ENCODE data around the gene MGAT1. TPM values are rescaled to one million over a fixed set of nuclear protein-coding genes. Genes with fewer than 3 reads are reported as not detected.

MGAT1 gene
- total and polyA plus RNA-seq, 2 of the 8 experiments (the other 6 are each of a cell fraction or from before 2014, with no cell fraction given), result 66.8 to 77.0 TPM

DNA sequence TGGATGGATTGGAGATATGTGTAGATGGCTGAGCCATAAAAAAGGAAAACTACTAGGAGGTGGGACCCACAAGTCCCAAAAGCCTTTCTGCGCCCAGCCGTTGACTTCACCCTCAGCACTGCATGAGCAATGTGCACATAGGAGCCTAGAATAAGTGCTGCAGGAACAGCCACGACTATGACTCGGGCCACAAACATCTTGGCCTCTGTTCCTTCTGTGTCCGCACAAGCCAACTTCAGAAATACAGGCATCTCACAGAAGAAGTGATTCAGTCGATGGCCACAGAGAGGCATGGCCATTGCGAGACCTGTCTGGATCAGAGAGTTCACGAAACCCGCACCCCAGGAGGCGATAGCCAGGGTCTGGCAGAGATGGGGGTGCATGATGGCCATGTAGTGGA lies 63.3 kb downstream of the MGAT1 start:
- Histone ChIP-seq H2BK5ac (ENCODE audit: low read depth, low read length) (no peak overlapping the region), H3K4me3 (ENCODE audit: extremely low read depth in 1 of 4, insufficient read depth in 2 of 4, low read depth in 3 of 4, low read length in 4 of 4) (no peak overlapping the region), H2BK15ac (ENCODE audit: low read length) (no peak overlapping the region), H4K20me1 (replicated peaks in 1 of 2; ENCODE audit: control insufficient read depth in 1 of 2, insufficient read depth in 2 of 2, low read length in 2 of 2) (no peaks in the 10 kb centered on the region), H3K56ac (replicated peaks; ENCODE audit: insufficient read length, low read depth, low read length) (no peak overlapping the region), H3K9ac (replicated peaks in 1 of 4; ENCODE audit: extremely low read depth in 1 of 4, low read depth in 3 of 4, low read length in 3 of 4) (no peak overlapping the region), H4K91ac (replicated peaks; ENCODE audit: insufficient read length, low read length) (no peak overlapping the region), H3K9me3 (ENCODE audit: insufficient read depth in 2 of 2, low read depth in 1 of 2, low read length in 1 of 2) (no peaks in the 10 kb centered on the region), H3K36me3 (ENCODE audit: control insufficient read depth in 2 of 4, insufficient read depth in 4 of 4, low read length in 3 of 4) (no peaks in the 10 kb centered on the region), H3K23ac (ENCODE audit: insufficient read length) (no peak overlapping the region), H2AK5ac (ENCODE audit: low read depth, low read length) (no peak overlapping the region), H3K79me2 (ENCODE audit: control insufficient read depth in 1 of 2, insufficient read depth in 2 of 2, low read length in 2 of 2) (no peaks in the 10 kb centered on the region), H2AFZ (ENCODE audit: low read length) (no peak overlapping the region), H2BK12ac (ENCODE audit: low read depth, low read length) (no peak overlapping the region), H3K27ac (ENCODE audit: low read depth, low read length) (no peak overlapping the region), H2BK20ac (ENCODE audit: low read length) (no peak overlapping the region), H3K4ac (replicated peaks; ENCODE audit: insufficient read length, low read depth, low read length) (no peak overlapping the region), H3K4me1 (replicated peaks in 1 of 4; ENCODE audit: control insufficient read depth in 3 of 4, insufficient read depth in 4 of 4, low read length in 3 of 4) (no peaks in the 10 kb centered on the region), H4K8ac (ENCODE audit: extremely low read depth, insufficient read depth, low read length) (no peak overlapping the region), H3K14ac (ENCODE audit: insufficient read length) (no peak overlapping the region), H3K18ac (ENCODE audit: extremely low read depth, low read length) (no peak overlapping the region), H3K4me2 (ENCODE audit: insufficient read depth in 1 of 2, low read depth in 2 of 2, low read length in 2 of 2) (no peak overlapping the region), H3K79me1 (ENCODE audit: low read depth, low read length) (no peaks in the 10 kb centered on the region), H4K5ac (ENCODE audit: insufficient read length, low read depth, low read length) (no peak overlapping the region), H3K23me2 (ENCODE audit: low read depth, low read length) (no peaks in the 10 kb centered on the region), H3K27me3 (replicated peaks in 1 of 4; ENCODE audit: control insufficient read depth in 3 of 4, extremely low read depth in 1 of 4, insufficient read depth in 3 of 4, low read length in 3 of 4) (no peaks in the 10 kb centered on the region), H2BK120ac (replicated peaks; ENCODE audit: low read depth, low read length) (no peak overlapping the region)
- ChIA-PET POLR2A (ENCODE audit: partially characterized antibody) (no interaction called here), CTCF (ENCODE audit: partially characterized antibody) (interaction anchor here (3.4 kb wide), 1 partner anchor 21 kb away, joined by 17 read pairs; no protein-coding TSS in a partner anchor)
- WGBS, 2 experiments (ENCODE audit: extremely low coverage in 1 of 2, insufficient coverage in 1 of 2, insufficient read length in 1 of 2, insufficient replicate concordance in 2 of 2, low coverage in 1 of 2, low lambda C conversion rate in 2 of 2, missing lambda C conversion rate in 1 of 2), result 89% methylated on average over 10 of the region's 10 CpGs; no CpG with 5 or more reads in 1 of the 2 experiments
- FAIRE-seq, result no peak
- no peak for DNase-seq (ENCODE audit: low read depth in 1 of 2, low spot score in 2 of 2)
- TF ChIP-seq NANOG (IDR thresholded peaks at IDR 0.05; ENCODE audit: insufficient read depth, low read depth, low read length, poor library complexity, severe bottlenecking) (no peak), CHD2 (IDR thresholded peaks at IDR 0.05; ENCODE audit: low read length) (no peak), SRF (IDR thresholded peaks at IDR 0.05; ENCODE audit: low read depth, low read length) (no peak), TAF7 (optimal IDR thresholded peaks at IDR 0.05; ENCODE audit: borderline replicate concordance, low read depth, low read length) (no peak), SP4 (IDR thresholded peaks at IDR 0.05; ENCODE audit: low read length) (no peak), TCF12 (IDR thresholded peaks at IDR 0.05; ENCODE audit: low read depth, low read length) (no peak), PHF8 (conservative IDR thresholded peaks at IDR 0.05; ENCODE audit: low read depth, low read length) (no peak), BCL11A (IDR thresholded peaks at IDR 0.05; ENCODE audit: low read depth in 2 of 2, low read length in 2 of 2) (no peak), RNF2 (IDR thresholded peaks at IDR 0.05; ENCODE audit: borderline replicate concordance, low read depth, low read length, missing control alignments, poor library complexity, severe bottlenecking) (no peak), CBX8 (IDR thresholded peaks at IDR 0.05; ENCODE audit: borderline replicate concordance, low read depth, low read length) (no peak), TAF1 (IDR thresholded peaks at IDR 0.05; ENCODE audit: low read depth, low read length) (no peak), RXRA (IDR thresholded peaks at IDR 0.05; ENCODE audit: insufficient read depth, low read depth, low read length) (no peak)
- TF ChIP-seq, protein P1, sequence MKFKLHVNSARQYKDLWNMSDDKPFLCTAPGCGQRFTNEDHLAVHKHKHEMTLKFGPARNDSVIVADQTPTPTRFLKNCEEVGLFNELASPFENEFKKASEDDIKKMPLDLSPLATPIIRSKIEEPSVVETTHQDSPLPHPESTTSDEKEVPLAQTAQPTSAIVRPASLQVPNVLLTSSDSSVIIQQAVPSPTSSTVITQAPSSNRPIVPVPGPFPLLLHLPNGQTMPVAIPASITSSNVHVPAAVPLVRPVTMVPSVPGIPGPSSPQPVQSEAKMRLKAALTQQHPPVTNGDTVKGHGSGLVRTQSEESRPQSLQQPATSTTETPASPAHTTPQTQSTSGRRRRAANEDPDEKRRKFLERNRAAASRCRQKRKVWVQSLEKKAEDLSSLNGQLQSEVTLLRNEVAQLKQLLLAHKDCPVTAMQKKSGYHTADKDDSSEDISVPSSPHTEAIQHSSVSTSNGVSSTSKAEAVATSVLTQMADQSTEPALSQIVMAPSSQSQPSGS (IDR thresholded peaks at IDR 0.05; ENCODE audit: low read length), result no peak
